Activated T-cell treated with anti-CD3 and anti-CD28 coated beads, Interleukin-2, amount 50 U/mL, for 72 hours (primary cell): ENCODE measurements around the gene CDK8. TPM values are rescaled to one million over a fixed set of nuclear protein-coding genes. Genes with fewer than 3 reads are reported as not detected.

Experiments used
- ATAC-seq, 2 donors: fragments of 150-1000 bp; cut with Tn5 transposase; replicated peaks in 1 of 2; 2 replicates each; pipeline ENCODE4 v1.10.0; 2021; ENCODE audit warnings: moderate library complexity in 2 of 2, mild to moderate bottlenecking in 1 of 2
- DNase-seq, 2 donors: peaks; one replicate each; pipeline ENCODE4 v3.0.0; 2021 to 2022; ENCODE audit warnings: mixed read lengths in 1 of 2
- H3K27ac Mint-ChIP-seq: one replicate; pipeline ENCODE4 v1.8.0; 2022; ENCODE audit warnings: mild to moderate bottlenecking, moderate library complexity, mixed read lengths
- H3K27me3 Mint-ChIP-seq: one replicate; pipeline ENCODE4 v1.8.0; 2022; ENCODE audit warnings: low read depth, mixed read lengths
- H3K36me3 Mint-ChIP-seq, 2 donors: one replicate each; pipeline ENCODE4 v1.8.0; 2022; ENCODE audit warnings: mixed read lengths in 2 of 2, mild to moderate bottlenecking in 1 of 2; ENCODE audit not compliant: insufficient read depth in 2 of 2
- H3K4me1 Mint-ChIP-seq: one replicate; pipeline ENCODE4 v1.8.0; 2022; ENCODE audit warnings: low read depth, mixed read lengths
- H3K4me3 Mint-ChIP-seq, 2 donors: one replicate each; pipeline ENCODE4 v1.8.0; 2022; ENCODE audit warnings: mild to moderate bottlenecking in 2 of 2, mixed read lengths in 2 of 2, moderate library complexity in 2 of 2
- H3K9me3 Mint-ChIP-seq, 2 donors: one replicate each; pipeline ENCODE4 v1.8.0; 2022; ENCODE audit warnings: mixed read lengths in 2 of 2
- total RNA-seq, 2 donors: library from RNA; stranded (reverse); gene quantifications; one replicate each; pipeline ENCODE4 v1.2.3, GENCODE V29; 2022

CDK8 gene
- total RNA-seq: 10 to 100 TPM; 21.3 to 25.1 TPM

DNA sequence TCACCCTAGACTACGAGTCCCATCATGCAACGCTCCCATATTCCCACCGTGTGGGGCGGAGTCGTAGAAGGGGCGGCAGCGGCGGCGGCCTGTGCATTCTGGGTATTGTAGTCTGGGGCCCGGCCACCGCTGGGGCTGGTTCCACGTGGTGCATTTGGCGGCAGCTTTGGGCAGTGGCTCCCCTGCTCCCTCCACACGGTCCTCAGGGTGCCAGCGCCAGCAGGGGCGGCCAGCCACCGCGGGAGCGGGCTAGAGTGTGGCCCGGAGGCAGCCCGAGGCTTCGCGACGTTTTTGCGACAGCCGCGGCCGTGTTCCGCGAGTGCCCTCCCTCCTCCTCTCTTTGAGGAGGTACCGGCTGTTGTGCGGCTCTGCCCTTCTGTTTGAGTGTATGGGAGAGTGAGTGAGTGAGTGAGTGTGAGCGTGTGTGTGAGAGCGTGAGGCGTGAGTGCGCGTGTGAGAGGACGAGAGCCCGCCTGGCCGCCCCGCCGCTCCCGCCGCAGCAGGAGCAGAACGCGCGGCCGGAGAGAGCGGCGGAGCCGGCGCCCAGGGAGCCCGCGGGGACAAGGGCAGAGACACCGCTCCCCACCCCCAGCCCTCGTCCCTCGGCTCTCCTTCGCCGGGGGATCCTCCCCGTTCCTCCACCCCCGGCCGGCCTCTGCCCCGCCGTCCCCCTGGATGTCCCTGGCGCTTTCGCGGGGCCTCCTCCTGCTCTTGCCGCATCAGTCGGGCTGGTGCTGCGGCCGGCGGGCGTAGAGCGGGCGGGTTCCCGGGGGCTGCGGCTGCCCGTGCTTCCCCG lies at the start of gene CDK8:
Gene CDK8 (plus strand): TSS at position 343 of the 796 bp plus-strand sequence. CDS start 513 bp downstream, outside the sequence.
- H3K4me3 Mint-ChIP-seq: peak within 1 kb of the TSS; percentile 92 to 98
- H3K27me3 Mint-ChIP-seq: no peaks in the 10 kb centered on the region
- ATAC-seq (peak; percentile 87 to 90), DNase-seq (peak; percentile 86 to 91)
- peaks cover 38% of the 10 kb centered on the region for H3K4me1 Mint-ChIP-seq
- H3K36me3 Mint-ChIP-seq: peaks cover 2 to 5% of the 10 kb centered on the region in 2 donors
- no peaks in the 10 kb centered on the region for H3K9me3 Mint-ChIP-seq
- peak within 1 kb of the TSS; percentile 82 for H3K27ac Mint-ChIP-seq

DNA sequence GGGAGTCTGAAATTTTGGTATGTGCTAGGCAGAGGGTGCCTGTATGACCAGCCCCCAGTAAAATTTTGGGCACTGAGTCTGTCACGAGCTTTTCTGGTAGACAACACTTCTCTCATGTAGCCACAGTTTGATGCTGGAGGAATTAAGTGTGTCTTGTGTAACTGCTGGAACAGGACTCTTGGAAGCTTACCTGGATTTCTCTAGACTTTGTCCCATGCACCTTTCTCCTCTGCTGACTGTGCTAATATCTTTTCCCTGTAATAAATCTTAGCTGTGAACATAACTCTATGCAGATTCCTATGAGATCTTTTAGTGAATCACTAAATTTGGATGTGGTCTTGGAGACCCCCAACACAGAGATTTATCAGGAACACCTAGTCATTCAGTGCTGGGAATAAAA lies 45.6 kb upstream of the CDK8 start:
- Mint-ChIP-seq H3K27me3 (no peaks in the 10 kb centered on the region), H3K27ac (no peak overlapping the region), H3K4me1 (no peaks in the 10 kb centered on the region), H3K4me3 (no peak overlapping the region), H3K9me3 (no peaks in the 10 kb centered on the region), H3K36me3 (peaks cover 7 to 20% of the 10 kb centered on the region in 2 donors)
- DNase-seq (no peak), ATAC-seq (no peak)

DNA sequence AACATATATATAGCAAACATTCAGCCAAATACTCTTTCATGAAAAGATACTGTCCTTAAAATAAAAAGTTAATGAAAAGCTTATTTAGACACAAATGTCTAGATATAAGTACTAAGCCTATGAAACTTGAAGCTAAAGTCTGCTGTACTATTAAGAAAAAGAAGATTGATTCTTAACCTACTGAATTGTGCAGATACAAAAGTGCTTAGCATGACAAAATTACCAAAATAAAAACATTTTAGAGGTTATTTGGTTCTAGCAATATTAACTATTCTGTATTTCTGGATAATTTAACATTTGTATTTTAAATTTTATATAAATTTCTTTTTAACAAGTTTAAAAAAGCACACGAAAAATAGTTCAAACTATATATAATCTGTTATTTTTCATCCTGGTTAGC lies 40.6 kb upstream of the CDK8 start:
- no peaks in the 10 kb centered on the region for H3K9me3 Mint-ChIP-seq
- no peak overlapping the region for H3K27ac Mint-ChIP-seq
- H3K4me1 Mint-ChIP-seq: peaks cover 16% of the 10 kb centered on the region
- peaks cover 23 to 44% of the 10 kb centered on the region in 2 donors for H3K36me3 Mint-ChIP-seq
- H3K27me3 Mint-ChIP-seq: no peaks in the 10 kb centered on the region
- DNase-seq: no peak
- no peak for ATAC-seq
- no peak overlapping the region for H3K4me3 Mint-ChIP-seq

DNA sequence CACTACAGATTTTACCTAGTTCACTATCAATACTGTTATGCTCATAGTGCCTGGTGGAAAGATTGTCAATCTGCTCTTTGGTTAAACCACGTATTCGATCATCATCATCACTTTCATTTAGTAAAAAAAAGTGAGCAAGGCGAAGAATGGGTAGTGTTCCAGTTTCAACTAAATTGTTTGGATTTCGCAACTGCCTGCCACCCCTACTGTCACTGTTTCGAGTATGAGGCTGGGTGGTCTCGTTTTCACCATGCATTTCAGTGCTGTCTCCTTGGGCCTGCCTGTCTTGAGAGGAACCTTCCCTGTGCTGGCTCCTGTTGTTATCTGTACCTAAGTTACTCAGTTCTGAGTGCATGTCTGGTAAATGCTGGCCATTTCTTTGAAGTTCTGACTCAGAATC lies 39.9 kb upstream of the CDK8 start:
- peaks cover 23 to 40% of the 10 kb centered on the region in 2 donors for H3K36me3 Mint-ChIP-seq
- no peak for ATAC-seq
- H3K4me1 Mint-ChIP-seq: peaks cover 17% of the 10 kb centered on the region
- no peak overlapping the region for H3K4me3 Mint-ChIP-seq
- no peak for DNase-seq
- H3K27me3 Mint-ChIP-seq: no peaks in the 10 kb centered on the region
- no peaks in the 10 kb centered on the region for H3K9me3 Mint-ChIP-seq
- no peak overlapping the region for H3K27ac Mint-ChIP-seq

DNA sequence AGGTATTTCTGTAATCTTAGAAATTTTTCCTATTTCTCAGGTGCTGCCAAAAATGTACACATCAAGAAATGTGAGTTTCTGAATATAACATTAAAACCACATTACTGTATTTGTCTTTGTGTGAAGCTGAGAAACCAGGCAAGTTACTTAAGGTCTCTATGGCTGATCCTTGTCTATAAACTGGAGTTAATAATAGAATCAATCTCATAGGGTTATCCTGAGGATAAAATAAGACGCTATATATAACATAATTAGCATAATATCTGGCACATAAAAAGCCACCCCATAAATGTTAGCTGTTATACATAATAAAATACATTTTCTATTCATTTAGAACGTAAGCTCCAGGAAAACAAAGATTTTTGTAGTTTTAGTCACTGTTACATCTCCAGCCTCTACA lies 37.9 kb upstream of the CDK8 start:
- Mint-ChIP-seq H3K4me3 (no peak overlapping the region), H3K36me3 (peaks cover 22 to 43% of the 10 kb centered on the region in 2 donors), H3K4me1 (peaks cover 34% of the 10 kb centered on the region), H3K27me3 (no peaks in the 10 kb centered on the region), H3K27ac (no peak overlapping the region), H3K9me3 (no peaks in the 10 kb centered on the region)
- DNase-seq (no peak), ATAC-seq (no peak)

DNA sequence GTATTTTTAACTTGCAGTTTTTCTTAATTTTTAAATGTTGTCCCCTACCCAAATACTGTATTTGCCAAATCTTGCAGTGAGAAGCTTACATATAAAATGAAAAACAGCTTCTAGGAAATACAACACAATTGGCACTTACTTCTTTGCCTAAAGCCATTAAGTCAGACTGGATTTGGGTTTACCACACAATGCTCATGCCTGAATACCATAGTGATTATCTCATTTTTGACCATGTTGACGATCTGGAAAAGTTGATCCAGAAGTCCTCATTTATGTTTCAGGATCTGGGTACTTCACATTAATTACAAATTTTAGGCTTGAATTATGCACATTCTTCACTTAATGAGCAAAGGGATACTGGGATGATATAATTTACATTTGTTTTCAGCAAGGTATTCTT lies 34.2 kb upstream of the CDK8 start:
- DNase-seq (no peak), ATAC-seq (no peak)
- Mint-ChIP-seq H3K27me3 (no peaks in the 10 kb centered on the region), H3K4me1 (peaks cover 35% of the 10 kb centered on the region), H3K36me3 (peaks cover 24 to 33% of the 10 kb centered on the region in 2 donors), H3K9me3 (peaks cover 0 to 2% of the 10 kb centered on the region in 2 donors), H3K27ac (peak overlapping the region; percentile 47), H3K4me3 (peak overlapping the region; percentile 94 to 100)

DNA sequence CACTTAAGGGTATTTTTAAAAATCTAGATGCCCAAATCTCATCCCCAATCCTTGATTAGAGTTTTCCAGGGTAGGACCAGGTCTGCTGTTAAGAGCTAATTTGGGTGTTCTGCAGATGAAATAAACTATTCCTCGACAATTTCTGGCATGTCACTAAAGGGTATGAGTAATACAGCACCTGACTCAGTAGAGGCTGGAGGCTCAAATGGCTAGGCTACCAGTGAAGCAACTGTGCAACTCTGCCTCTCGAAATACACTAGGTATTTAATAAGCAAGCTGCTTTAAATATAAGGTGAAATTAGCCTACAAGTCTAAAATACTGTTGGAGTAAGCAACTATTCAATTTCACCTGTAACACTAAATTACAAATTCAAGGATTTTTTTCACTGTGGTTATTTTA lies 33.4 kb upstream of the CDK8 start:
- Mint-ChIP-seq H3K4me3 (peak overlapping the region; percentile 94 to 100), H3K4me1 (peaks cover 31% of the 10 kb centered on the region), H3K27ac (peak overlapping the region; percentile 47), H3K9me3 (peaks cover 0 to 2% of the 10 kb centered on the region in 2 donors), H3K36me3 (peaks cover 18 to 25% of the 10 kb centered on the region in 2 donors), H3K27me3 (no peaks in the 10 kb centered on the region)
- peak in 1 of 2 donors; percentile 7 for DNase-seq
- ATAC-seq: no peak

DNA sequence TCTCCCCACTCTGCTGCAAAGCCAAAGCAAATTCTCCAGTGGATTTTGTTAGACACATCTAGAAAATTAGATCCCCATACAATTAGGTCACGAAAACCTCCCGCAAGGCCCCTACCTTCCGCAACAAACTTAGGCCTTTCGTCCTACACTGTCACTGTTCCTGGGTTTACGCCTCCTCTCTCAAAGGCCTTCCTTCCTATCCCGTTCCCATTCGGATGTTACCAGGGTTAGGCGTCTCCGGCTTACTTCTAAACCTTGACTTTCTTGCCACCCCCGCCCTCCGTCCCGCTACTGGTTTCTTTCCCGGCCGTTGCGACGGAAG lies 32.6 kb upstream of the CDK8 start:
- peaks cover 0 to 2% of the 10 kb centered on the region in 2 donors for H3K9me3 Mint-ChIP-seq
- peaks cover 18 to 25% of the 10 kb centered on the region in 2 donors for H3K36me3 Mint-ChIP-seq
- peak overlapping the region; percentile 94 to 100 for H3K4me3 Mint-ChIP-seq
- ATAC-seq (peak; percentile 7 to 30), DNase-seq (no peak)
- H3K4me1 Mint-ChIP-seq: peaks cover 31% of the 10 kb centered on the region
- H3K27me3 Mint-ChIP-seq: no peaks in the 10 kb centered on the region
- peak overlapping the region; percentile 98 for H3K27ac Mint-ChIP-seq

DNA sequence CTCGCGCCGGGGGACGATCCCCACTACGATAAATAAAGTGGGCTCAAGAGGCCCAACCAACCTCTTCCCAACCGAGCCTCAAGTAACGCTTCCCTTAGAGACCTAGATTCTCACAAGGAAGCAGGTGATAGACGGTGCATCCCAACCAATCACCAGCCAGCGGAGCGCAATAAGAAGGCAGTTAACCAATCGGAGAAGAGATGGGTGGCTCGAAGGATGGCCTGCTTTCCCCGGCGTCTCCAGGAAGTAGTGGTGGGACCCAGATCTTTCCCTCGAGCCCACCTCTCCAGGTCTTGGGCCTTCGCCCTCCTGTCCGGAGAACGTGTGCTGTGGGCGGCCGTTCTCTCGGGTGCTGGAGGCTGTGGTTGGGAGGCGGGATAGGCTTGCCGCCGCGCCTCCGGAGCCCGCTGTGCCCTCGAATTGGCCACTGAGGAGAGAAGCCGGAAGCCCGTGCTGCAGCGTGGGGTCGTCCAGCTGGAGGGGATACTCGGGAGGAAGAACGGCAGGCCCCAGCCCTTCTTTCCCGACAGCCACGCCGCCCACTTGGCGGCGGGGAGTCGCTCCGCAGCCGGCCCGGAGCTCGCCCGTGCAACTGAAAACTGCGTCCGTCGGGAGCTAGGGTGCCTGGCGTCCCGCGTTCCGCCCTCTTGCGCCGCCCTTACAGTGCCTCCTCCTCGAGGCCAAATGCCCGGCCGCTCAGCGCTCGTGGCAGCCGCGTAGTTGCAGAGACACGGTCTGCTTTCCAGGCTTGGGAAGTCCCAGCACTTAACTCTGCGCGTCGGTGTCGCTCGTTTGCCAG lies 32.0 kb upstream of the CDK8 start, which contains the start of gene RNF6:
Gene RNF6 (minus strand): TSS at position 594 of the 799 bp plus-strand sequence. CDS start 2,665 bp downstream, outside the sequence.
- ATAC-seq (peak; percentile 95 to 97), DNase-seq (peak; percentile 84 to 89)
- H3K4me1 Mint-ChIP-seq: peaks cover 31% of the 10 kb centered on the region
- H3K27ac Mint-ChIP-seq: peak within 1 kb of the TSS; percentile 98
- peaks cover 17 to 24% of the 10 kb centered on the region in 2 donors for H3K36me3 Mint-ChIP-seq
- H3K27me3 Mint-ChIP-seq: no peaks in the 10 kb centered on the region
- peaks cover 0 to 2% of the 10 kb centered on the region in 2 donors for H3K9me3 Mint-ChIP-seq
- H3K4me3 Mint-ChIP-seq: peak within 1 kb of the TSS; percentile 94 to 100

DNA sequence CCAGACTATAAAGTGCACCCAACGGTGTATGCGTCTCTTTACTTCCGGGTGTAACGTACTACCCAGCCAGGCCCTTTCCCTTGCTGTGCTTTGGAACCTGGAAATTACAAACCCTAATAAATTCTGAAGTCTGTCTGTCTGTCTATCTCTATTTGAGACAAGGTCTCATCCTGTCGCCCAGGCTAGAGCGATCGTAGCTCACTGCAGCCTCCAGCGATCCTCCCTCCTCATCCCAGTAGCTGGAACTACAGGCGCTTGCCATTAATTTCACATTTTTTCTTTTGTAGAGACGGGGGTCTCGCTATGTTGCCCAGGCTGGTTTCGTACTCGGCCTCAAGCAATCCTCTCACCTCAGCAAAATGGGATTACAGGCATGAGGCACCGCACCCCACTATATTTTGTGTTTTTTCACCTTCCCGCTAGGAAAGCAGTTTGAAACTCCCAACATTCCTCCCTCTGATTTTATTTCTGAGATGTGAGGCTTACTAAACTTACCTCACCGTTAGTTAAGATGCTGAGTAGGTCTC lies 31.3 kb upstream of the CDK8 start:
- ATAC-seq (peak; percentile 60 to 61), DNase-seq (no peak)
- H3K36me3 Mint-ChIP-seq: peaks cover 13 to 21% of the 10 kb centered on the region in 2 donors
- H3K4me3 Mint-ChIP-seq: peak overlapping the region; percentile 94 to 100
- H3K4me1 Mint-ChIP-seq: peaks cover 31% of the 10 kb centered on the region
- peak overlapping the region; percentile 98 for H3K27ac Mint-ChIP-seq
- peaks cover 0 to 2% of the 10 kb centered on the region in 2 donors for H3K9me3 Mint-ChIP-seq
- H3K27me3 Mint-ChIP-seq: no peaks in the 10 kb centered on the region

DNA sequence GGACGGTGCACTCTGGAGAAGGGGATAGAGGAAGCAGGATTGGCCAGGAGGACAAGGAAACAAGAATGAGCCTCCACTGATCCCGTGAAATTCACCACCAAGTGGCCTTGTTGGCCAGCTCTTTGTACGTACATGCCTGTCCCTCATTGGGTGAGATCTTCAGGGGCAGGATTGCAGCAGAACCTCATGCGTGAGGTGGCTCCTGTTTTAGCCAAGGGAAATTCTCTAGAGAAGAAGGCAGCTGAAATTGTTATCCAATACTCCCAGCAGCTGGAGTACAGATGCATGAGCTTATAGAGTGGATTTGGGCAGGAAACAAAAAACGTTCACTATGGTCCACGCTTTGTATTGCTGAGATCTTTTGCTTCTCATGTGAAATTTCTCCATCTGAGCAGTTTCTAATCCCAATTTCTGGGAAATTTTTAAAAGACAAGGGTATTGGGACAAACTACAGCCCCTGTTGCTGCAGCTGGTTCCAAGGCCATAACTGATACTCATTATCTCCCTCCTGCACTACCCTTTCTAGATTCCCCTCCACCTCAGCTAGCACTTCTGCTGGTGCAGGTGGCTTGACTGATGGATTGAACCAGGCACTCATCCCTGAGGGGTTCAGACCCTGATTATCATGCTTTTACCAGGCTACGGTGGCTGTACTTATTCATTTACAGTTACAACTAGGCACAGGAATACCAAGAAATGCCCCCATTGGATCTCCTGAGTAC lies 27.9 kb upstream of the CDK8 start:
- Mint-ChIP-seq H3K27me3 (no peaks in the 10 kb centered on the region), H3K27ac (no peak overlapping the region), H3K4me1 (peaks cover 10% of the 10 kb centered on the region), H3K9me3 (peaks cover 0 to 2% of the 10 kb centered on the region in 2 donors), H3K36me3 (peaks cover 4 to 9% of the 10 kb centered on the region in 2 donors), H3K4me3 (no peak overlapping the region)
- DNase-seq: no peak
- ATAC-seq: no peak

DNA sequence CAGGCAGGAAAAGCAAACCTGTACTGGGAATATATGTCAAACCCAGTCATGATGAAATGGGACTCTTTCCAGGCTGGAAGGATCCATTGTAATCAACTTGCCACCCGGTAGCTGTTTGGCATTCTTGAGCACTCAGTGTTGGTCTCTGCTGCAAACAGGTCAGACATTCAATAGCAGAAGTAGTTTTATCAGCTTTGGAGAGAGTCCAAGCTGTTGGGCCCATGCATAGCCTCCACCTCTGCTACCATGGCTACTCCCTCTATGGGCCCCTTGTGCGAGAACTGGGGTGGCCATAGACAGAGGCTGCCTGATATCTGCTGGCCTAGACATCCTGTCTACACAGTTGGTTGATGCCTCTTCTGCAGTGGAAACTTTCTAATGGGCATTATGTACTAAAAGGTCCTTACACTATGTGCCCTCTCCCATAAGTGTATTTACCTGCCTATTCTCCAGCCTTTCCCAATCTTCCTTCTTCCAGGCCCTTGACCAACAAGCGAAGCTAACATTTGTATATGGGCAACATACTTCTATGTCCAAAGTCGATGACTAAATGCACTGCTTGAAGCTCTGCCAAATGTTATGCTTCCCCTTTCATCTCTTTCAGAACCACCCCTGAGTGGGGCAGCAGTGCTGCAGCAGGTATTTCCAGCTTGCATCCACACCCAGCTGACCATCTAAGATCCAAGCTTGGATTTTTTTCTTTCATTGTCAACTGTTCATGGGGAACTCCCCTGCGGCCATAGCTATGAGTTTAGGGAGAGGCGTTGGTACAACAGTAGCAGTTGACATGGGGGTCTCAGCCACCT lies 26.6 kb upstream of the CDK8 start:
- Mint-ChIP-seq H3K4me1 (peaks cover 10% of the 10 kb centered on the region), H3K27ac (no peak overlapping the region), H3K9me3 (peaks cover 0 to 2% of the 10 kb centered on the region in 2 donors), H3K36me3 (peaks cover 0 to 2% of the 10 kb centered on the region in 2 donors), H3K27me3 (no peaks in the 10 kb centered on the region), H3K4me3 (no peak overlapping the region)
- ATAC-seq: no peak
- DNase-seq: no peak
